ENCODE results near the gene MIEF2.
A peak's percentile ranks its signal among the peaks of the same experiment; 100 is the strongest.
"Not testable (repeated sequence)": the region's sequence is repeated elsewhere in the genome, so short reads cannot be mapped to it uniquely, and the experiment has no call there.

Gene MIEF2

GRCh38 chr17:18291718-18292540 is 31.5 kb downstream of the MIEF2 start:
- Mint-ChIP-seq H3K9me3 (no peaks in the 10 kb centered on the region), H3K27me3 (no peaks in the 10 kb centered on the region), H3K27ac (peak overlapping the region; percentile 14 to 95), H3K4me1 (no peaks in the 10 kb centered on the region), H3K4me3 (no peak overlapping the region)
- DNase-seq (no peak), ATAC-seq (no peak)

GRCh38 chr17:18298061-18298460 is 37.6 kb downstream of the MIEF2 start:
- H3K27me3 Mint-ChIP-seq, H3K9me3 Mint-ChIP-seq, ATAC-seq, H3K27ac Mint-ChIP-seq, DNase-seq, H3K4me3 Mint-ChIP-seq, H3K4me1 Mint-ChIP-seq: not testable (repeated sequence)

- no peaks in the 10 kb centered on the region for H3K9me3 Mint-ChIP-seq
- no peak overlapping the region for H3K4me3 Mint-ChIP-seq
- no peak for ATAC-seq
- H3K27me3 Mint-ChIP-seq, result no peaks in the 10 kb centered on the region
- no peaks in the 10 kb centered on the region for H3K4me1 Mint-ChIP-seq
- H3K27ac Mint-ChIP-seq, result no peak overlapping the region
- DNase-seq, result no peak
Measured at GRCh38 chr17:18300725-18301480, 40.4 kb downstream of the MIEF2 start.

GRCh38 chr17:18303206-18303605 is 42.7 kb downstream of the MIEF2 start:
- not testable (repeated sequence) for ATAC-seq, H3K9me3 Mint-ChIP-seq, H3K4me1 Mint-ChIP-seq, H3K27ac Mint-ChIP-seq, H3K4me3 Mint-ChIP-seq, DNase-seq, H3K27me3 Mint-ChIP-seq

GRCh38 chr17:18309202-18309601 is 48.7 kb downstream of the MIEF2 start:
- H3K4me1 Mint-ChIP-seq, result peaks cover 38% of the 10 kb centered on the region
- ATAC-seq (no peak), DNase-seq (no peak)
- no peaks in the 10 kb centered on the region for H3K27me3 Mint-ChIP-seq
- no peaks in the 10 kb centered on the region for H3K9me3 Mint-ChIP-seq
- H3K4me3 Mint-ChIP-seq, result no peak overlapping the region
- H3K27ac Mint-ChIP-seq, result no peak overlapping the region

GRCh38 chr17:18314059-18314730 is 53.7 kb downstream of the MIEF2 start:
- Mint-ChIP-seq H3K27ac (peak overlapping the region; percentile 99), H3K4me3 (peak overlapping the region; percentile 83 to 94), H3K9me3 (no peaks in the 10 kb centered on the region), H3K4me1 (peaks cover 74% of the 10 kb centered on the region), H3K27me3 (no peaks in the 10 kb centered on the region)
- ATAC-seq, result peak; percentile 24
- no peak for DNase-seq

GRCh38 chr17:18314731-18315561 is 54.5 kb downstream of the MIEF2 start, which contains the start of the genes SMCR8 and TOP3A:
Gene SMCR8 (plus strand): TSS chr17:18315293. CDS start chr17:18315790, 497 bp downstream.
Gene TOP3A (minus strand): TSS chr17:18314994. CDS start chr17:18314778, 216 bp downstream.
- Mint-ChIP-seq H3K4me3 (peak within 1 kb of the TSS; percentile 83 to 94), H3K27me3 (no peaks in the 10 kb centered on the region), H3K27ac (peak within 1 kb of the TSS; percentile 99), H3K4me1 (peaks cover 81% of the 10 kb centered on the region), H3K9me3 (no peaks in the 10 kb centered on the region)
- peak; percentile 94 to 97 for DNase-seq
- ATAC-seq, result peak; percentile 96

GRCh38 chr17:18315562-18315922 is 55.1 kb downstream of the MIEF2 start:
- ATAC-seq (peak; percentile 8), DNase-seq (no peak)
- peaks cover 83% of the 10 kb centered on the region for H3K4me1 Mint-ChIP-seq
- H3K27me3 Mint-ChIP-seq, result no peaks in the 10 kb centered on the region
- peak overlapping the region; percentile 99 for H3K27ac Mint-ChIP-seq
- no peaks in the 10 kb centered on the region for H3K9me3 Mint-ChIP-seq
- H3K4me3 Mint-ChIP-seq, result peak overlapping the region; percentile 83 to 94

GRCh38 chr17:18315961-18316360 is 55.5 kb downstream of the MIEF2 start:
- Mint-ChIP-seq H3K27me3 (no peaks in the 10 kb centered on the region), H3K4me1 (peaks cover 83% of the 10 kb centered on the region), H3K9me3 (no peaks in the 10 kb centered on the region), H3K27ac (peak overlapping the region; percentile 99), H3K4me3 (peak overlapping the region; percentile 83 to 94)
- ATAC-seq (no peak), DNase-seq (no peak)

Data from stimulated activated naive CD8-positive, alpha-beta T cell treated with anti-CD3 and anti-CD28 coated beads, Interleukin-15, amount 100 ng/mL, for 72 hours (primary cell).